Measurements from ENCODE around the gene PRXL2A. TPM values are rescaled to one million over a fixed set of nuclear protein-coding genes. Genes with fewer than 3 reads are reported as not detected.

The PRXL2A gene
- total RNA-seq, 1 experiment from 2014 or later, result 47.1 TPM

- H4K5ac ChIP-seq (ENCODE audit: insufficient read length, low read depth, low read length), result no peak overlapping the region
- H2BK20ac ChIP-seq (ENCODE audit: low read depth, low read length, poor library complexity, severe bottlenecking), result no peak overlapping the region
- no CpG with 5 or more reads among the region's 81 CpGs for WGBS (ENCODE audit: extremely low coverage, insufficient read length, low lambda C conversion rate)
- peaks cover 13% of the 10 kb centered on the region; the same call in 1 of the 2 replicates for H3K4me1 ChIP-seq (ENCODE audit: insufficient read depth, low read length)
- H3K18ac ChIP-seq (ENCODE audit: insufficient read length, low read depth, low read length), result peak overlapping the region; percentile 83
- H3K4me2 ChIP-seq (ENCODE audit: insufficient read depth, insufficient read length, low read length), result peak overlapping the region; percentile 94
- TF ChIP-seq CTCF (conservative IDR thresholded peaks at IDR 0.05), result no peak
- H2AFZ ChIP-seq (ENCODE audit: low read length), result no peak overlapping the region
- peaks cover 6% of the 10 kb centered on the region for H4K20me1 ChIP-seq (ENCODE audit: control insufficient read depth, insufficient read depth, insufficient read length)
- H2BK15ac ChIP-seq (ENCODE audit: low read depth, low read length), result no peak overlapping the region
- no peak overlapping the region for H2BK5ac ChIP-seq (ENCODE audit: insufficient read length, low read length)
- H3K27ac Mint-ChIP-seq, result peak overlapping the region; percentile 14 to 98 (median 89); a peak in 5 of 7 replicates
- H3K9me3 ChIP-seq (ENCODE audit: control insufficient read depth, low read depth, low read length), result no peaks in the 10 kb centered on the region
- peak; percentile 41 for DNase-seq
- no peak overlapping the region for H3K27ac ChIP-seq (ENCODE audit: insufficient read length, low read depth, low read length)
- H3K23me2 ChIP-seq (ENCODE audit: insufficient read length, low read depth, low read length, poor library complexity, severe bottlenecking), result peaks cover 9% of the 10 kb centered on the region
- no peak overlapping the region for H3T11ph ChIP-seq (ENCODE audit: low read length)
- peak overlapping the region; percentile 72 for H3K9ac ChIP-seq (ENCODE audit: extremely low read depth, insufficient read length, low read length)
- H3K27me3 Mint-ChIP-seq (ENCODE audit: low read depth), result peaks cover 15% of the 10 kb centered on the region
- H3K36me3 Mint-ChIP-seq (ENCODE audit: insufficient read depth in 1 of 3, low read depth in 3 of 3), result peaks cover 0 to 2% (median 0%) of the 10 kb centered on the region in 3 experiments; a peak in 2 of 7 replicates
- no peak overlapping the region for H3K56ac ChIP-seq (ENCODE audit: insufficient read length, low read depth, low read length)
- H3K4me3 Mint-ChIP-seq, result peak overlapping the region; percentile 89 to 99
- H3K27me3 ChIP-seq (ENCODE audit: insufficient read depth, low read length), result no peaks in the 10 kb centered on the region; the same call in 1 of the 2 replicates
- H3K4me1 Mint-ChIP-seq, result peaks cover 43 to 45% of the 10 kb centered on the region in 2 experiments
- peaks cover 9% of the 10 kb centered on the region for H3K79me1 ChIP-seq (ENCODE audit: insufficient read depth, low read depth, low read length, poor library complexity, severe bottlenecking)
- H4K8ac ChIP-seq (replicated peaks; ENCODE audit: insufficient read length, low read depth, low read length), result no peak overlapping the region
- H3K9me3 Mint-ChIP-seq, result no peaks in the 10 kb centered on the region
- peak overlapping the region; percentile 97 for H3K14ac ChIP-seq (ENCODE audit: insufficient read depth, low read length)
- no peak overlapping the region for H3K23ac ChIP-seq (ENCODE audit: insufficient read length, low read depth, low read length)
- H2AK5ac ChIP-seq (ENCODE audit: insufficient read length, low read length), result no peak overlapping the region
- H3K79me2 ChIP-seq (ENCODE audit: insufficient read depth, low read length), result peaks cover 20% of the 10 kb centered on the region; the same call in 1 of the 2 replicates
- no peak overlapping the region for H2BK12ac ChIP-seq (ENCODE audit: insufficient read length, low read depth, low read length)
- no peak overlapping the region for H4K91ac ChIP-seq (ENCODE audit: insufficient read length, low read depth, low read length)
- H2BK120ac ChIP-seq (ENCODE audit: low read depth, low read length, poor library complexity, severe bottlenecking), result no peak overlapping the region
- no peak overlapping the region; the same call in 1 of the 2 replicates for H3K4ac ChIP-seq (ENCODE audit: low read depth, low read length)
Measured at GRCh38 chr10:80454513-80455460, 46.4 kb downstream of the PRXL2A start.
